GM19238 (cell line): ENCODE data around the gene ARMC9.
"Not testable (repeated sequence)": the region's sequence is repeated elsewhere in the genome, so short reads cannot be mapped to it uniquely, and the experiment has no call there.

Experiments
- DNase-seq: peaks from one replicate; pipeline ENCODE4 v3.0.0; 2011; ENCODE audit warnings: low spot score; ENCODE audit not compliant: insufficient read length

The ARMC9 gene

DNA sequence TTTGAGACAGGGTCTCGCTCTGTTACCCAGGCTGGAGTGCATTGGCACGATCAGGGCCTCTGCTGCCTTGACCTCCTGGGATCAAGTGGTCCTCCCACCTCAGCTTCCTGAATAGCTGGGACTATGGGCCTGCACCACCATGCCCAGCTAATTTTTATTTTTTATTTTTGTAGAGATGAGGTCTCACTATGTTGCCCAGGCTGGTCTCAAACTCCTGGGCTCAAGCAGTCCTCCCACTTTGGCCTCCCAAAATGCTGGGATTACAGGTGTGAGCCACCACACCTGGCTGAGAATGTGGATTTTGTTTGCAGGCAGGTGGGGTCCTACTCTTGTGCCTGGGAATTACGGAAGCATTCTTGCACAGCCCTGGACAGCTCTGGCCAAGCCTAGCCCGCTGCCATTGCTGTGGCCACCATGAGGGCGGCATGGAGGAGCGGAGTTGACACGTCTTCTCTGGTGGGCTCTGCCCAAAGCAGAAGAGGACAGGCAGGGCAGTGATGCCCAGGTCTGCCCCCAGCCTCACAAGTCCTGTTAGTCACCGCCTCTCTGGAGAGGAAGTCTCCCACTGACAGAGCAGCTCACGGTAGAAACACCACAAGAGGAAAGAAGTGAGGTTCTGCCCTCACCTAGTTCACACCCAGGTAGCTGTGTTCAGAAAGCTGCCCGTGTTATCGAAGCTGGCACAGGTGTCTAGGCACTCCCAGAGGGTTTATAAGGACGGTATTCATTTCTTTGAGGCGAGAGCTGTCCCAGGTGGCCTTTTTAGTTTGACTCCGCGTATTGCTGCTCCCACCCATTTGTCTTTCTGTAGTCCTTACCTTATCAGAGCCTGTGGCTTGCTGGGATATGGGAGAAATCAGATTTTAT is 46.2 kb downstream of the ARMC9 start:
- DNase-seq = no peak

DNA sequence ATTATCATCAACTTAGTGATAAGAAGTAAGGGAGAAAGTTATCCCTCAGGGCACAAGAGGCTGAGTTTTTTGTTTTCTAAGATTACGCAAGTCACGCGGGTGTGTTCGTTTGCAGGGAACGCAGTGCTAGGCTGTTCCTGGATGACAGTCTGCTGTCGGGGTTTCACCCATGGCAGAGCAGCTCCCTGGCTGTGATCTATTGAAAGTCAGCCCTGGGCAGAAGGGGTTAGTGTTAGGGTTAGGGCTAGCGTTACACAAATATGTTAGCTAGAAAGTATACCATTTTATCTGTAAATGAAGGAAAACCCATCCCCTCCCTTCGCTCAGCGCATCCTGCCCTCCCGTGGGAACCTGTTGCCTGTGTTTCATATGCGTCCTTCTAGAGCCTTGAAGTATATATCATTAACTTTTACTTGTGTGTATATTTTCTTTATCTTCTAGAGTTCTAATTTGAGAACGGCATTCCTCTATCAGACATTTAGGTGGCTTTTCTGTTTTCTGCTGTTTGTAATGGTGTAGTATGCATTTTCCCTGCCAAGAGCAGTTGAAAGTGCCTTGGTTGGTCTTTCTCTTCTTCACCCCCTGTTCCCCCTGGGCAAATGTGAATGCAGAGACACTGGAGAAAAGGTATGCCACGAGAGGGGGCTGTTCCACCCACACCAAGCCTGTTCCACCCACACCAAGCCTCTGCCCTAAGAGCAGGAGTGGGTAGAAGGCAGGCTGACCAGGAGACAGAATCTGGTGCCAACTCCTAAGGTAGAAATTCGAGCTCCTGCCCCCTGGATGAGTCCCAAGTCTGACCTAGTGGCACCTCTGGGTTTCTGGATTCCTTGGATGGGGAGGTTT is 47.0 kb downstream of the ARMC9 start:
- DNase-seq = no peak

DNA sequence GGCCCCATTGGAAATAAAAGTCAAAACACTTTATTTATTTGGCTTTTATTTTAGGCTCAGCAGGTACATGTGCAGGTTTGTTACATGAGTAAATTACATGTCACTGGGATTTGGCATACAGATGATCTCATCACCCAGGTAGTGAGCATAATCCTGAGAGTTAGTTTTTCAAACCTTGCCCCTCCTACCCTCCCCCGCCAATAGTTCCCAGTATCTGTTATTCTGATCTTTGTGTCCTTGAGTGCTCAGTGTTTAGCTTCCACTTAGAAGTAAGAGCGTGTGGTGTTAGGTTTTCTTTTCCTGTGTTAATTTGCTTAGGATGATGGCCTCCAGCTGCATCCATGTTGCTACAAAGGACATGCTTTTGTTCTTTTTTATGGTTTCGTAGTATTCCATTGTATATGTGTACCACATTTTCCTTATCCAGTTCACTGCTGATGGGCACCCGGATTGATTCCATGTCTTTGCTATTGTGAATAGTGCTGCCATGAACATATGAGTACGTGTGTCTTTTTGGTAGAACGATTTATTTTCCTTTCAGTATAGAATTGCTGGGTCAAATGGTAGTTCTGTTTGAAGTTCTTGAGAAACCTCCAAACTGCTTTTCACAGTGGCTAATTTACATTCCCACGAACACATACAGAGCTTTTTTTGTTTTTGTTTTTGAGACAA is 47.9 kb downstream of the ARMC9 start:
- DNase-seq = no peak

DNA sequence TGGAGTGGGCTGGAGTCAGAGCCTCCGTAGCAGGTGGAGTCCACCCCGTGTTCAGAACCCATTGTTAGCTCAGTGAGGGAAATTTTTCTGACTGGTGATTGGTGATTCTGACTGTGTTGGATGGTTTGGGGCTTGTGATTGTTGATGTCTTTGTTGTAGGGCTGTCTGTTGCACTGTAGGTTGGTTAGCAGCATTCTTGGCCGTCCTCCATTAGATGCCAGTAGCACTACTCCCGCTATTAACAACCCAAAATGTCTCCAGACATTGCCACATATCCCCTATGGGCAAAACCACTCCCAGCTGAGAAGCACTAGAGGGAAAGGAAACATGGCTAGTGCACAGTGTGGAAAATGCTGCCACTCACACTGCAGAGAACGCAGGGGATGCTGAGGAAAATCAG is 51.7 kb downstream of the ARMC9 start:
- DNase-seq = no peak

DNA sequence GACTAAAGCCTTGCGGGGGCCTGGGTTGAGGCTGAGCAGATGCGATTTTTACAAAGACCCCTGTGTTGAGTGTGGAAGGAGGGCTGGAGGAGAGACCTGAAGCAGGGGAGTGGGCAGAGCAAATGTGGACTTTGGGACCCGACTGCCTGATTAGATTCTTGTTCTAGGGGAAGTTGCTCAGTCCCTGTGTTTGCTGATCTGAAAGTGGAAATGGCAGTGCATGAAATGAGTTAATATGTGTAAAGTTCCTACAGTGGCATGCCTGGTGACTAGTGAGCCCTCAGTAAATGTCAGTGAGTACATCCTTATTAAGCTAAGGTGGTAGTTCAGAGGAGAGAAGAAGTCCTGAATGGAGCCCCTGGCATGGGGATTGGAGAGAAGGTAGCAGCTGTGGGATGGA is 52.3 kb downstream of the ARMC9 start:
- DNase-seq = no peak

DNA sequence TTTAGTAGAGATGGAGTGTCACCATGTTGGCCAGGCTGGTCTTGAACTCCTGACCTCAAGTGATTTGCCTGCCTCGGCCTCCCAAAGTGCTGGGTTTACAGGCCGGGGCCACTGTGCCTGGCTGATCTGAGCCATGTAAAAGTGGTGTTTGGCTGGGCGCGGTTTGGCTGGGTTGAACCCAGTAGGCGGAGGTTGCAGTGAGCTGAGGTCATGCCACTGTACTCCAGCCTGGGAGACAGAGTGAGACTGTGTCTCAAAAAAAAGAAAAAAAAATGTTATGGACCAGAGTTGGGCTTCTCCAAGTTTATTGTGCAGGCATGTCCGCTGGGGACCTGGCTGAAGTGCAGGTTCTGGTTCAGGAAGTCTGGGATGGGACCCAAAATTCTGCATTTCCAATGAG is 54.9 kb downstream of the ARMC9 start:
- not testable (repeated sequence) for DNase-seq

DNA sequence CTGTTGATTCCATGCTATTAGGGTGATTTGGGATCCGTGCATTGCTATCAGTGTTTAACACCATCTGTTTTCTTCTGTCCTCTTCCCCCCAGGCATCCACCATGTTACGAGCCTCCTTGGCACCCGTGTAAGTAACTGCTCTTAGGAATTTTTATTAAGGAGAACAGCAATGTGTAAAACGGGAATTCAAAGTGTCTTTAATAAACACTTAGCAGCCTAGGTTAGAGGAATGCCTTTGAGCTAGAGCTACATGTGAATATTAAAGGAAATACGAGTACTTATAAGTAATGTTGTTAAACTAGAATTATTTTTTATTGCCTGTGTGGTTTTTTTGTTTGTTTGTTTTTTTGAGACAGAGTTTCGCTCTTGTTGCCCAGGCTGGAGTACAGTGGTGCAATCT is 58.1 kb downstream of the ARMC9 start:
- no peak for DNase-seq

DNA sequence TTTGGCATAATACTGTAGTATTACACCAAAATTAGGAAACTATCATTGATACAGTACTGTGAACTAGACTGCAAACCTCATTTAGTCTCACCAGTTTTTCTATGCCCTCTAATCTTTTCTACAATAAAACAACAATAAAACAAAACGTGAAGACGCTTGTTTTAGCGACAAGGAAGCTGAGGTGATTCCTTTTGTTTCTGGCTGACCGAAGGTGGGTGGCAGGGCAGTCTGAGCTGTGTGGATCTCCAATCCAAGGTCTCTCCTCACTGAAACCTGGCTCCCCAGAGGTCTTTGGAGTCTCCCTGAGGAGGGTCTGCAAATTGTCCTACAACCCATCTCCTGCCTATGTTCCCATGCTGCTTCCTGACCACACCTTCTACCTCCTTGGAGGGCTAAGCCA is 59.3 kb downstream of the ARMC9 start:
- no peak for DNase-seq

DNA sequence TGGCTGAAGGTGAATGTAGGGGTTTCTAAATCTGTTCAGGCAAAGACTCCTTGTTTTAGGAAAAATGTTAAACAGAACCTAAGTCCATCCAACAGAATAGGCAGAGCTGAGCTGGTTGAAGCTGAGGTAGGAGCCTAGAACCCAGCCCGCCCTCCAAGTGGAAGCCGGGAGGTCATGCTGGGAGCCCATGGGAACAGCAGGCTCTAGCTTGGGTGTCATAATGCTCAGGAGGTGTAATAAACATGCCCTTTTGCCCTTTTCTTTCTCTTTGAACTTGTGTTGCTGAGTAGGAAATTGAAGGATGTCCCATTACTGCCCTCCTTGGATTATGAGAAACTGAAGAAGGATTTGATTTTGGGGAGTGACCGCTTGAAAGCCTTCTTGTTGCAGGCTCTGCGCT is 60.3 kb downstream of the ARMC9 start:
- no peak for DNase-seq

DNA sequence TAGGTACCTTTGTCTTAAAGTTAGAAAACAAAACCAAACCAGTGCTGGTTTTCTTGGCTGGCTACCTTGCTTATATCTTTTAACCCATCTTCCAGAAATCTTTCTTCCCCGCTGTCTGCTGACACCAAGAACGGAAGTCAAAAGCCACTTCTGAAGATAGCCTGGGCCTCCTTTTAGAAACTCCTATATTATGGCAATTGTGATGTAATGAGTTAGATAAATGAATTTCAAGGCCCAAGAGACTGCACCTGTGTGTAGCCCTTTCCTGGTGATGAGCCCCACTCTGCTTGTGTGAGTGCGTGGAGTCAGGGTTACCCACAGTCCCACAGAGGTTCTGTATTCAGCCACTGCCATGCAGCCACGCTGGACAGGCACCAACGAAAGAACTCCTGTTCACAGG is 60.7 kb downstream of the ARMC9 start:
- DNase-seq = no peak

DNA sequence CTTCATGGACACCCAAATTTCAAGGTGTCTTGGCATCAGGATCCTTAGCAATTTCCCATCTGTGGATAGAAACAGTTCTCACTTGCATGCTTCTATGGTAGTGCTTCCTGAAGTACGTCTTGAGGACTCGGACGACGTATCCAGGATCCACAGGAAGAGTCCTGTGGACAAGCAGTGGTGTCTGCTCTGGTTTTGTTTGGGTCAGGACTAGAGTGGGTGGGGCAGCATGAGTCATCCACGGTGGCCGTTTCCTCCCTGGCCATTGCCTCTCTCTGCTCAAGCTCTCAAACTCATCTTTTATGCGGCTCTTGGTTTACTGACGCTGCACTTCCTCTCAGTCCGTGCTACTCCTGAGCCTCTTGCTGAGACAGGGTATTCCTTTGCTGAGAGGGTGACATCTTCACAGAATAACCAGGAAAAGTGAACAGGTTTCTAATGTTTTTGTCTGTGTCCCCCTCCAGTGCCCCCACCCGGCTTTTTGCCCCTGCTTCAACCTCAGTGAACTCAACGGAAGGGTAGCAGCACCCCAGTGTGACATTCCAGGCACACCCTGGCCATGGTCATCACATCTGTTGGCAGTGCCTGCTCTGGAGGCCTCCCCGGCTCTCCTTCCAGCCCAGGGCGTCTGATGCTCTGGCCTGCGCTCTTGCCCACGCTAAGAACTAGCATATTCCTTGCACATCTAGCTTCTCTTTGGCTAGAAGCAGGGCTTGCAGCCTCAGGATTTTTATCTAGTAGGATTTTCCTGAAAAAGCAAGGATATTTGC is 62.2 kb downstream of the ARMC9 start:
- DNase-seq = no peak

DNA sequence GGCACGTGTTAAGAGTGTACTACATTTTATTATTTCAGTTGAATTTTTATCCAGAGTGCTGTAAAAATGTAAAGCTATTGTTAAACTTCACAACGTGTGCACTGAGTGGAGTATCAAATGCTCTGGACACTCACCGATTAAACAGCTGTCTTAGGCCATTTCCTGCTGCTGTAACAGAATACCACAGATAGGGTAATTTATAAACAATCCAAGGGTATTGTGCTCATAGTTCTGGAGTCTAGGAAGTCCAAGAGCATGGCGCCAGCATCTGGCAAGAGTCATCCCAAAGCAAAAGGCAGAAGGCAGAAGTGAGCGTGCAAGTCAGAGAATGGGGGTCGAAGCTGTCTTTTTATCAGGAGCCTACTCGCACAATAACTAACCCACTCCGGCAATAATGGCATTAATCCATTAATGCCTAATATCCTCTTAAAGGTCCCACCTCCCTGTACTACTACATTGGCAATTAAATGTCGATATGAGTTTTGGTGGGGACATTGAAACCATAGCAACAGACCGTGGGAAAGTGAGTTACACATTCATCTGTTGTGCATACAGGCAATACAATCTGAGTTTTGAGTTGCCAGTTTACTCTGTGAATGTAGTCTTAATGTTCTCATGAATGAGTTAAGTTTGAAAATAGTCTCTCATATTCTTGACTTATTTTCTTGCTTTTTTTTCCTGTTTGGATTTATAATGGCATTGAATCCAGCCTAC is 64.8 kb downstream of the ARMC9 start:
- DNase-seq = no peak

DNA sequence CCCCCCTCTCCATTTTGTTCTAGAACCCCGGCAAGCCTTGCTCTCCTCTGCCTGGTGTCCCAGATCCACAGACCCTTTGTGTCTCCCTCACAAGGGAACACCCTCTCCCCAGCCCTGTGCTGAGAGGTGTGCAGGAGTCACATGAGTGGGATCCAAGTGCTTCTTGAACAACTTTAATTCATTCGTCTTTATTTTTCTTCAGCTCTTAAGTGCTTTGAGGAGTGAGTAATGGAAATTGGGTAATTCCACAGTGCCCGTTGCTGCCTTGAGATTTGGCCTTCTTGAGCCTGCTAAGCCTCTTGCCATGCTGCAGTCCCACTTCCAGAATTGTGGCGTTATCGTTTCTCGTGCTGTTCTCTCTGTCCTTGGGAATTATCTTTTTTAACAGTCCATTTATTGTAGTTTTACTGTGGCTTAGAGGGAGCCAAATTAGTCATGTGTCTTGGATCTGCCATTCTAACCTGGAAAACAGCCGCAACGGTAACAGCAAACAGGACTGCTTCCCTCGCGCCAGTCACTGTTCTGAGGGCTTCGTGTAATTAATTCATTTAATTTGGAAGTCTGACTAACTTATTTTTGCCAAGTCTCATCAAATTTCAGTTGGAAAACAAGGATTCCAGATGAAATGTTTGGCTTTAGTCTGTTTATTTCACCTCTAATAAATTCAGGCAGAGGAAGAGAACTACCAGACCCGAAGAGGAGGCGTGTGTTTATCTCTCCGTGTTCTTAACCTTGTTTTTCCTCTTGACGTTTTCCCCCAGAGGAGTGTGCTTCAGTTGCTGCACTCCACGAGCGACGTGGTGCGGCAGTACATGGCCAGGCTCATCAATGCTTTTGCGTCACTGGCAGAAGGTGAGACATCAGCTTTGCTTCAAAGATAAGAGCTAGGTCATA is 72.0 kb downstream of the ARMC9 start:
- DNase-seq = no peak

DNA sequence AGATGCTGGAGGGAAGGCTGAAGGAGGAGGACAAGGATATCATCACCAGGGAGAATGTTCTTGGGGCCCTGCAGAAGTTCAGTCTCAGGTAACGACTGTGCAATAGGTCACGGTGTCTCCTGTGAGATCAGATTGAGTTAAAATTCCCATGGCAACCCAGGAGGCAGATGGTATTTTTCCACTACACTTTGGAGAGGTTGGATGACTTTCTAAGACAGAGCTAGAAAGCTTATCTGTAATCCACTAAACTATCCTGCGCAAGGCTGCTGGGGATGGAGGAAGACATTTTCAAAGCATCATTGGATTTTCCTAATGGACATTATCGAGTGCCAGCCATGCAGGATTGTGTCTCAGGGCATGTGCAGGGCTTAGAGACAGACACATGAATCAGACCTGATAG is 74.6 kb downstream of the ARMC9 start:
- no peak for DNase-seq

DNA sequence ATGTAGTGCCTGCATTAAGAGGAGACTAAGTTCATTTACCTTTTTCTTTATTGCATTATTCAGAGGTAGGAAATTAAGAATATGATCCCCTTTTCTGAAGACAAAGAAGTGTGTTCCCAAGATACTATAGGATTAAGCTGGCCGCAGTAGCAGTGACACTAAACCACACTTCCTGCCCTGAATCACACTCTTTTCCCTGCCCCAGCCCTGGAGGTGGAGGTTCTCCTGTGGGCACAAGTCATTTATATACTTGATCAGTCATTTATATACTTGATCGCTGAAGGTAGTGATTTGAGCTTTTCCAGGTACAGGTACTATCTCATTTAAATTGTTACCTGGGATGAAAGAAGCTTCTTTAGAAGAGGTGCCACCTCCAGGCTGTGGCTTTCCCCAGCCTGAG is 78.6 kb downstream of the ARMC9 start:
- no peak for DNase-seq

DNA sequence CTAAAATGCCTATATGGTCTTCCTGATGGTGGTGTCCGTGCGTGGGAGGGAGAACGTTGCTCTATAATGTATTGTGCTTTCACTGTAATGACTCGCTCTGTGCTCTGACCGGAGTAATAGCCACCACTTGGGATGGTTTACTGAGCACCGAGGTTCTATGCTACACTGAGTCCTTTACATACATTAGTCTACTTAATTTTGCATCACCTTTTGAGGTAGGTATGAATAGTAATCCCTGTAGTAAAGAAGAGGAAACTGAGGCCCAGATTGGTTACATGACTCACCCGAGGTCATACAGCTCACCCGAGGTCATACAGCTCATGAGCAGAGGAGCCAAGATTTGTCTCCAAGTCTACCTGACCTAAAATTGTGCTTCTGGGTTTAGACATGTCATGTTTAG is 79.5 kb downstream of the ARMC9 start:
- DNase-seq = no peak

DNA sequence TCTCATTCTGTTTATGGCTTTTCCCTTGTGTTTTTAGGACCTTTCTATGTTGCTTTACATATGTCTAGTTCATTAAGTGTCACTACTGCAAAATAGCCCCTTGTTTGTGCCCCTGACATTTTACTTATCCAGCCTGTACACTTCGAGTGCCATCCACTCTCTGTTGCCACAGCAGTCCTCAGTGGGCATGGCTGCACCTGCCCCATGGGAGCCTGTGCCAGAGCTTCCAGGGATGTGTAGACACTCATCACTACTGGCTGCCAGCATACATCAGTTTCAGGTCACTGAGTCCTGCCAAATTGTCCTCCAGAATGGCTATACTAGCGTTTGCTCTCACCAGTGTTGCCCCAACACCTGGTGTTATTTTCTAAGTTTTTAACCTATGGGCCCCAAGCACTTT is 80.4 kb downstream of the ARMC9 start:
- no peak for DNase-seq

DNA sequence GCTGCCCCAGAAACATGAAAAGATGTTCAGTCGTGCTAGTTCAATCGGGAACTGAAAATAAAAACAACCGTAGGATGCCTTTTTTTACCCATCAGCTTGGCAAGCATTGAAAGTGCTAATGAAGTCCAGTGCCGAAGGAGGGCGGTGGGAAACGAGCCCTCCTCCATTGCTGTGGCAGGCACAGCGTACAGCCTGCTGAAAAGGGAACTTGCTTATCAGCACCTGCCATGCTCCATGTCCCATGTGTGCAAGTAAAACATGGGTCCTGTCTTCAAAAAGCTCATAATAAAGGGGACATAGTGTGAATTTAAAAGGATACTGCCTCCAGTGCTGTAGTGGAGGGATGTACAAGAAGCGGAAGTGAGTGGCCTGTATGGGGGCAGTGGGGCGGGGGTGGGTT is 82.4 kb downstream of the ARMC9 start:
- DNase-seq = no peak

DNA sequence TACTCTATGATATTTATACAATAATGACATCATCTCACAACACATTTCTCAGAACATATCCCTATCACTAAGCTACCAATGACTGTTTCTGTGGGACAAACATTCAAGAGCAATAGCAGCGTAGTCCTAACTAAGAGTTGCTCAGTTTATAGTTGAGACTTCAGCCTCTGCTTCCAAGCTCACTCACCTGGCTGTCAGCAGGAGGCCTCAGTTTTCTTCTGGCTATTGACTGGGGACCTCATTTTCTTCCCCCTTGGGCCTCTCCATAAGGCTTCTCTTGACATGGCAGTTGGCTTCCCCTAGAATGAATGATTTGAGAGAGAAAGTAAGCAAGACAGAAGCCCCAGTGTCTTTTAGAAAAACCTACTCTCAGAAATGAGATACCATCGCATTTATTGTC is 85.9 kb downstream of the ARMC9 start:
- DNase-seq = no peak

DNA sequence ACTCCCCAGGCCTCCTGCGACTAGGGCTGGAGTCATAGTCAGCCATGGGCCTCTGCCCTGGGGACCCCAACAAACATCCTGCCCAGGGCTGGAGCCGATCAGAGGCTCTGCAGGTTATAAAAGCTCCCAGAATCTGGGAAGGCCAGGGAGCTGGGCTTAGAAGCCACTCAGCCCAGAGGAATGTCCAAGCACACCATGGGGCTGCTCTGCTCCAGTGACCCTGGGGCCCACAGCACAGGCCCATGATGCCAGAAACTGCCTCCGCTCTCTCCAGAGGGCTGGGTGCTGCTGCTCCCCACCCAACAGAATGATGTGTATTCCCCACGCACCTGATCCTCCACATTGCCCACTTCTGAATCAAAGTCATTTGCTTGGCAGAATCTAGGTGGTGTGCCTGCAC is 88.5 kb downstream of the ARMC9 start:
- DNase-seq = no peak
